HEK293T (cell line): ENCODE results near the gene GABBR2.

ENCODE experiments used
- CTCF ChIA-PET: fragments of 350-600 bp; formaldehyde crosslinking; extraction: SDS; loops from one replicate; lab custom pipeline; 2021; ENCODE audit warnings: antibody characterized with exemption, inconsistent platforms; lab: Yijun Ruan, JAX
- POLR2A ChIA-PET: fragments of 350-600 bp; formaldehyde crosslinking; extraction: SDS; loops from one replicate; lab custom pipeline; 2020; ENCODE audit warnings: antibody characterized with exemption, inconsistent platforms; lab: Yijun Ruan, JAX
- DNase-seq: peaks from one replicate; pipeline ENCODE4 v3.0.0; 2012; ENCODE audit warnings: mixed read lengths; ENCODE audit errors: extremely low spot score
- ARNT ChIP-seq: fragments of 450-650 bp; IDR thresholded peaks from 2 replicates; pipeline ENCODE4 v1.6.1; 2017; ENCODE audit warnings: mild to moderate bottlenecking
- BHLHE40 ChIP-seq: fragments of 450-650 bp; IDR thresholded peaks from 2 replicates; pipeline ENCODE4 v1.6.1; 2016; ENCODE audit warnings: mild to moderate bottlenecking, moderate library complexity, borderline replicate concordance
- CTBP1 ChIP-seq: fragments of 450-650 bp; IDR thresholded peaks from 2 replicates; pipeline ENCODE4 v1.6.1; 2016; ENCODE audit warnings: borderline replicate concordance
- ELF4 ChIP-seq: fragments of 450-650 bp; IDR thresholded peaks from 2 replicates; pipeline ENCODE4 v1.6.1; 2017; ENCODE audit warnings: antibody characterized with exemption
- FOXA1 ChIP-seq: fragments of 450-650 bp; IDR thresholded peaks from 2 replicates; pipeline ENCODE4 v1.6.1; 2016; ENCODE audit warnings: mild to moderate bottlenecking
- FOXK2 ChIP-seq: fragments of 450-650 bp; IDR thresholded peaks from 2 replicates; pipeline ENCODE4 v1.6.1; 2016; ENCODE audit warnings: mild to moderate bottlenecking
- FOXM1 ChIP-seq: fragments of 450-650 bp; IDR thresholded peaks from 2 replicates; pipeline ENCODE4 v1.6.1; 2017; ENCODE audit warnings: mild to moderate bottlenecking, borderline replicate concordance
- HDGF ChIP-seq: fragments of 450-650 bp; IDR thresholded peaks from 2 replicates; pipeline ENCODE4 v1.6.1; 2017; ENCODE audit warnings: antibody characterized with exemption, borderline replicate concordance
- L3MBTL2 ChIP-seq: fragments of 450-650 bp; conservative IDR thresholded peaks from 2 replicates; pipeline ENCODE4 v1.6.1; 2016; ENCODE audit warnings: mild to moderate bottlenecking
- LEF1 ChIP-seq: fragments of 450-650 bp; IDR thresholded peaks from 2 replicates; pipeline ENCODE4 v1.6.1; 2017; ENCODE audit warnings: mild to moderate bottlenecking, borderline replicate concordance
- NFRKB ChIP-seq: fragments of 450-650 bp; IDR thresholded peaks from 2 replicates; pipeline ENCODE4 v1.6.1; 2016; ENCODE audit warnings: mild to moderate bottlenecking, moderate library complexity
- SP1 ChIP-seq: fragments of 450-650 bp; IDR thresholded peaks from 2 replicates; pipeline ENCODE4 v1.6.1; 2017
- SUZ12 ChIP-seq: fragments of 450-650 bp; IDR thresholded peaks from 2 replicates; pipeline ENCODE4 v1.6.1; 2016; ENCODE audit warnings: mild to moderate bottlenecking
- TARDBP ChIP-seq: fragments of 450-650 bp; IDR thresholded peaks from 2 replicates; pipeline ENCODE4 v1.6.1; 2016
- ZNF384 ChIP-seq: fragments of 450-650 bp; IDR thresholded peaks from 2 replicates; pipeline ENCODE4 v1.6.1; 2016
- TF ChIP-seq, protein P1 (sequence below): fragments of 450-650 bp; IDR thresholded peaks from 2 replicates; pipeline ENCODE4 v1.6.1; 2016

GABBR2 gene

GRCh38 chr9:98721643-98722042 is 12.9 kb upstream of the GABBR2 start:
- POLR2A ChIA-PET = no interaction called here
- CTCF ChIA-PET = no interaction called here
- no peak for DNase-seq
- TF ChIP-seq BHLHE40 = no peak
- TF ChIP-seq ELF4 = no peak
- no peak for TF ChIP-seq SUZ12
- TF ChIP-seq, protein P1, sequence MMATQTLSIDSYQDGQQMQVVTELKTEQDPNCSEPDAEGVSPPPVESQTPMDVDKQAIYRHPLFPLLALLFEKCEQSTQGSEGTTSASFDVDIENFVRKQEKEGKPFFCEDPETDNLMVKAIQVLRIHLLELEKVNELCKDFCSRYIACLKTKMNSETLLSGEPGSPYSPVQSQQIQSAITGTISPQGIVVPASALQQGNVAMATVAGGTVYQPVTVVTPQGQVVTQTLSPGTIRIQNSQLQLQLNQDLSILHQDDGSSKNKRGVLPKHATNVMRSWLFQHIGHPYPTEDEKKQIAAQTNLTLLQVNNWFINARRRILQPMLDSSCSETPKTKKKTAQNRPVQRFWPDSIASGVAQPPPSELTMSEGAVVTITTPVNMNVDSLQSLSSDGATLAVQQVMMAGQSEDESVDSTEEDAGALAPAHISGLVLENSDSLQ = no peak
- TF ChIP-seq LEF1 = no peak

DNA sequence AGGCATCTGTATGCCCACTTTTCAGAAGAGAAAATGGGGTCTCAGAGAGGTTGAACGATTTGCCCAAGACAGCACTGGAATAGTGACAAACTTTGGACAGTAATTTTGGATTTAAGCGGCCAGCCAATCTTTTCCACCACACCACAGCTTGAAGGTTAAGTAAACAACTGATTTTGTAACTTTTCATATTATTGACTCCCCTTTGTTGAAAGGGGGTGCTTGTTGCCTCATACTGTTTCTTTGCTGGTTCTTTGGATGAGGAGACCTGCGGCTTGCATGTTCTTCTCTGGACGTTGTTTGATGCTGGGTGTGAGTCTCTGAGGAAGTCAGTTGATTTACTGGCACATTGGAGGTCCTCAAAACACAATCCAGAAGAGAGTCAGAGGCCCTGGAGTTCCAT is 11.7 kb upstream of the GABBR2 start:
- ChIA-PET POLR2A (no interaction called here), CTCF (interaction anchor here (0.6 kb wide), 1 partner anchor 113 kb away, joined by 3 read pairs; no protein-coding TSS in a partner anchor)
- TF ChIP-seq, protein P1 = no peak
- TF ChIP-seq FOXK2 = no peak
- TF ChIP-seq LEF1 = no peak
- DNase-seq = no peak

- TF ChIP-seq SUZ12 = no peak
- TF ChIP-seq LEF1 = no peak
- no peak for TF ChIP-seq CTBP1
- TF ChIP-seq FOXM1 = no peak
- no peak for TF ChIP-seq ELF4
- no peak for TF ChIP-seq FOXK2
- no peak for TF ChIP-seq ARNT
- no peak for TF ChIP-seq BHLHE40
- TF ChIP-seq, protein P1 = no peak
- no peak for TF ChIP-seq HDGF
- no peak for TF ChIP-seq FOXA1
- no peak for TF ChIP-seq SP1
- no peak for TF ChIP-seq ZNF384
- no peak for TF ChIP-seq NFRKB
- DNase-seq = no peak
- ChIA-PET POLR2A (no interaction called here), CTCF (no interaction called here)
These were observed 10.3 kb upstream of the GABBR2 start for GRCh38 chr9:98719055-98719454.

DNA sequence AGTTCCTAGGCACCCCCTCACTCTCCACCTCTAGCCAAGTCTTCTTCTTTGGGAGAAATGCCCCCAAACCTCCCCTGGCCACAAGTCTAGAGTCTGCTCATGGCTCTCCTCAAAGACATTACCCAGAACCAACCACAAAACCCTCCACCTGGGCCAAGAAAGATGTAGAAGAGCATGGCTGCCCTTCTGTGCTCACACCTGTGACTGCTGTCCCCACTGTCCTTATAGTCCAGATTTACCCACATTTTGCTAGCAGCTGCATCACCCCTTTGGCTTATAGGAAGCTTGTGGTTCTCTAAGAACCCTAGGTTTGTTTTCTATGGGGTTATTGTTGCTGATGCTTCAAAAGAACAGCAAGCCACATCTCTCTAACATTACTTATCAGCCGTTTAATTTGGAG is 6.1 kb upstream of the GABBR2 start:
- ChIA-PET CTCF (no interaction called here), POLR2A (no interaction called here)
- DNase-seq = no peak
- no peak for TF ChIP-seq NFRKB
- TF ChIP-seq, protein P1 = no peak
- TF ChIP-seq SUZ12 = no peak
- no peak for TF ChIP-seq SP1
- no peak for TF ChIP-seq BHLHE40
- no peak for TF ChIP-seq FOXM1
- no peak for TF ChIP-seq ZNF384
- TF ChIP-seq TARDBP = no peak
- no peak for TF ChIP-seq ELF4
- TF ChIP-seq CTBP1 = no peak
- no peak for TF ChIP-seq L3MBTL2
- TF ChIP-seq ARNT = no peak
- TF ChIP-seq FOXA1 = no peak
- no peak for TF ChIP-seq FOXK2

- no peak for DNase-seq
- TF ChIP-seq L3MBTL2 (no peak), SP1 (no peak), ARNT (no peak), FOXK2 (no peak), CTBP1 (no peak), HDGF (no peak), FOXM1 (no peak)
- CTCF ChIA-PET = no interaction called here
- POLR2A ChIA-PET = no interaction called here
These were observed 4.3 kb upstream of the GABBR2 start for GRCh38 chr9:98712987-98713386.

- ChIA-PET CTCF (no interaction called here), POLR2A (no interaction called here)
- TF ChIP-seq BHLHE40 (no peak), LEF1 (no peak)
- TF ChIP-seq, protein P1 = no peak
- no peak for DNase-seq
These were observed 1.5 kb upstream of the GABBR2 start for GRCh38 chr9:98709968-98710965.
